GM12891 (cell line): Measurements from ENCODE around the gene GPR17.

Experiments
- POLR2A ChIP-seq: IDR thresholded peaks from 2 replicates; pipeline ENCODE4 v1.6.1; 2011; ENCODE audit warnings: low read depth, low read length, control low read depth
- POLR2AphosphoS5 ChIP-seq: IDR thresholded peaks from 2 replicates; pipeline ENCODE4 v1.6.1; 2011; ENCODE audit warnings: low read depth, low read length, control low read depth
- SPI1 ChIP-seq: IDR thresholded peaks from 2 replicates; pipeline ENCODE4 v1.6.1; 2011; ENCODE audit warnings: low read depth, low read length, control low read depth
- TAF1 ChIP-seq: IDR thresholded peaks from 2 replicates; pipeline ENCODE4 v1.6.1; 2011; ENCODE audit warnings: low read depth, low read length, control low read depth

DNA sequence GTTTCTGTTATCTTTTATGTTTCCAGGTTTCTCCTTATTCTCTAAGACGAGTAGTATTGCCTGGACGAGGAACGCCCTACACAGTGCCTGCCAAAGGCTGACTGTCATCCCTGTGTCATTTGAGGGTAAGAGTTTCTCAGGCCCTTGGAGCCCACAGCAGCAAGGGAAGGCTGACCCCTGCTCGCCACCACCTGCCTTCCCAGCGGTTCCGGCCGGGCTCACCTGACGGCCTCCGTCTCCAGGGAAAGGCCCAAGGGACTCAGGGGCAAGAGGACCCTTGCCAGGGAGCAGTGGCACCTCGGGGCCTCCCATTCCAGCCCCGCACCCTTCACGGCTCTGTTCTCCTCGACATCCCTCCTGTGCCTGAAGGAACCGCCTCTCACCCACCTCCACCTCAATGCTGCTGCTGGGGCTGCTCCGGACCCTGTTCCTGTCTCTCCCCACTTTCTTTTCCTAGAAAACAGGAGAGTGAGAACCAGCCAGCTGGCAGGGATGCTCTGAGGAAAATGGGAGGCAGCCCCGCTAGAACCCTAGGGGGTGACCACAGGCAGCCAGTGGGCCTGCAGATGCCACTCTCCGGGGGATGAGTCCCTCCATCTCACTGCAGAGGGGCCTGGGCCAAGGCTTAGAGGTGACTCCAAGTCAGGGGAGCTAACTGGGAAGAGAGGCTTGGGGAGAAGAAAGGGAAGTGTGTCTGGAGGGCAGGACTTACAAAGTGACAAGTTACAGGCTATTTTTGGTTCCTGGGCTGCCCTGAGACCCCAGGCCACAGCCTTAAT lies 27.5 kb downstream of the GPR17 start:
- no peak for TF ChIP-seq POLR2AphosphoS5
- no peak for TF ChIP-seq POLR2A
- TF ChIP-seq SPI1 = no peak
- TF ChIP-seq TAF1 = no peak
